ENCODE measurements around the gene IFNE.
"Not testable (repeated sequence)": the region's sequence is repeated elsewhere in the genome, so short reads cannot be mapped to it uniquely, and the experiment has no call there.

IFNE gene

DNA sequence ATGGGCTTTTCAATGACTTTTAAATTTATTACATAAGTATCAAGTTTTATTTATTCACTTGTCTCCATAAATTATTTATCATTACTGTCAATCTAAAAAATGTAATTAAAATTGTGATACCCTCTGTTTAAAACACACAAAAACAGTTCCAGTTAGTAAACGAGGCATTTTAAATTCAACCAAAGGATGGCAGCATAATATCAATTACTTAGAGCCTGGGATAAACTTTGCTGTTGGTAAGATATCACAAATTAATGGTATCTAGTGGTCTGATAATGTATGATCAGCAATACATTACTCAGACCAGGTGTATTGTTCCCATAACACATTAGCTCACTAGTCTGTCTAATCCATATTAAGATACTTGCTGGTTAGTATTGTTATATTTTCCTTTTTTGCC, 9.6 kb upstream of the IFNE start:
- DNase-seq (ENCODE audit: low read depth), result no peak

DNA sequence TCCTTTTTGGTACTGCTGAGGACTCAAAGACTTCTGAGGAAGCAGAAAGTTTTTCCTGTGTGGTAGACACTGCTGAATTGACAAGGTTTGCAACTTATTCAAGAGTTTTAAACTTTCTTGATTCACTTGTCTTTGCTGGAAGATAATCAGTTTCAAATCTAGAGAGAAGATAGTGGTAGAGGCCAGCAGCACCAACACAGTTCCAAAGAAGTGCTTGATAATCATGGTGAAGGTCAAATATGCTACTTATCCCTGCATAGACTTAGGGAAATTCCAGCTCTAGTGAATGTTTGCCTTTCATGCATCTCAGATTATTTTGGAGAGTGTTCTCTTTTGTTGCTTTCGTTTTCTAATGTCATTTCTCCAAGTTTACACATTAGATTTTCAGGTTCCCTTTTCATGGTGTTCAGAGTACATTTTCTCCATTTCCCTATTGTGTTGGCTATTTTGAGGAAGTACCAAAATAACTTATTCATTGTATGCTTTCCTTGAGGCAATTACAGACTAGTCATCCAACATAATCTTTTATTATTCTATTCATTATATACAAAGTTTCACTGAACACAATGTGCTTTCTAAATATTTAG, 550 bp downstream of the IFNE start:
- DNase-seq (ENCODE audit: low read depth), result no peak

DNA sequence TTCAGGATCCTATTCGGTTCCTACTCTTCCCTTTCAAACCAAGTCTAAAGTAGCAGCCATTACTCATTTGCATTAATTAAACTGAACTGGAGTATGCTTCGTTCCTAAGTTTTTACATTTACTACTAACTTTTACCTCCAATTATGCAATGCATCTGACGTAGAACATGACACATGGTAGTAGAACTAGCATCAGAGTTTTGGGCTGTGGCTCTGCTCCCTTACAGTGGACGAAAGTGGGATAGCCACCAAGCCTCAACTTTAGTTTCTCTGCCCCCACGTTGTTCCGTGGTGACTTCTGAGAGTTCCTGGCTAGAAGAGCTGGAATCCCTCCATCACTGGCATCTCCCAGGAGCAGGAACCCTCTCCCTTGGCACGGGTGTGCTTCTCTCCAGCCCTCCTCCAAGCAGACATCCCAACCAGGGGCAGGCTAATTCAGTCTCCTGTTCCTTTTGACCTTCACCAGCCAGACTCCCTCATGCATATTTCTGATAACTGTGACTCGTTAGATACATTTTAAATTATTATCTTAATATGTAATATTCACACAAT, 2.9 kb downstream of the IFNE start:
- no peak for DNase-seq (ENCODE audit: low read depth)

DNA sequence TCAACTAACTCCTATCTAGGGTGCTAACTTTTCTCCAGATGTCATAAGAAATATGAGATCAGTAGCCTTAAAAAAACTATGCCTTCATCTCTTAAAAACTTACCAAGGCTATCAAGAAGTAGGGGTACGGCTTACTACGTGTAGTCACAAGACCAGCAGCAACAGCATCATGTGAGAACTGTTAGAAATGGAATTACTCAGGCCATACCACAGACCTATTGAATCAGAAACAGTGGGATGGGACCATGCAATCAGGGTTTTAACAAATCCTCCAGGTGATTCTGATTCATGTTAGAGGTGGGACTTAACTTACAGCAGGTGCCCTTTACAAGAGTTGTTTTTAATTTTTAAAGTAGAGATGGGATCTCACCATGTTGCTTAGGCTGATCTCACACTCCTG, 4.6 kb downstream of the IFNE start:
- no peak for DNase-seq (ENCODE audit: low read depth)

DNA sequence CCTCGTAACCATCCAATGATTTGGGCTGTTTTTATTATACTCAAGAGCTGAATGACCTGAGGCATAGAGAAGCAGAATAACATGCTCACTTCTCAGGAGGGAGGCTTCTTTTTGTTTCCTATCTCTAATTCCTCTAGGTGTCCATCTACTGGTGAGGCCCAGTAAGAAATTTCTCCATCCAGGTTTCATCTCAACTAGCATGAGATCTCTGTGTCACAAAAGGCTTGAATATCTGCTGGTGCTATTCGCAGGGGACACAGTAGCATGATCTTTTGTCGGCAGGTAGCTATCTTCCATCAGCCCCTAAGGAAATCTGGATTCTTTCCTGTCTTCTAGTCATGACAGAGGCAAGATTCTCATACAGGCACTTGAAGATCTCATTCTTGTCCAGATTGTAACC, 8.9 kb downstream of the IFNE start:
- no peak for DNase-seq (ENCODE audit: low read depth)

DNA sequence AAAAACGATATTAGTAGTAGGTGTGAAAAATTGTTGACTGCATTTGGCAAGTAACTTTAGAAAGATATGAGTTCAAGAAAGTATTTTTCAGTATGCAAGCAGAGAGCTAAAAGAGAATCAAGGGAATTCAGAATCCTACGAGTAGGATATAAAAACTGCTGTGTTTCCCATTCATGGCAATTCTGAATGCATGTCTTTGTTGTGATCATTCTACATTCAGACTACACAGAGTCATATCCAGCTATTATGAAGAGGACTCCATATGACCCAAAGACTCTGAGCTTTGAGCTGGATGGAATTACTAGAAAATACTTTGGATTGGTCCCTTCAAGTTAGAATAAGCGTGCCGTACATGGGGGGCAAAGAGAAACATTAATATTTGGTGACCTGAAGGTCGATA, 12.0 kb downstream of the IFNE start:
- no peak for DNase-seq (ENCODE audit: low read depth)

DNA sequence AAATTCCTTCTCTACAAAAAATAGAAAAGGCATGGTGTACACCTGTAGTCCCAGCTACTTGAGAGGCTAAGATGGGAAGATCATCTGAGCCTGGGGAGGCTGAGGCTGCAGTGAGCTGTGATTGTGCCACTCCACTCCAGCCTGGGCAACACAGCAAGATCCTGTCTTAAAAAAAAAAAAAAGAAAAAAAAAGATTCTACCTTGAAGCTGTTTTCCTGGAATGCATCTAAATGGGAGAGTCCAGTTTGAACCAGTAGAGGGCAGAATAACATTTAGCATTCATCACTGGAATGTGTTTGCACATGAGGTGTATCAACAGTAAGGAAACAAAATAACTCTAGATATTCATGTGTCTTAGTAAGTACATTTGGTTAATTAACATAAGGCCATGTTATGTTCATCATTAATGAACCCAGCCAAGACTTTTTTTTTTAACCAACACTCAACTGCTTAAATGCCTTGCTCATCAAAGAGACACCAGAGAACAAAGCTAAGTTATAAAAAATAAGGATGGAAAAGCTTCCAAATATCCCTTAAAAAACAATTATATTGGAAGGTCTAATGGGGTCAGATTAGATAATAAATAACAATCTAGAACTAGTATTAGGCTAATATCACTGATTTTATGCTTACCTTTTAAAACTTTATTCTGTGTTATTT, 16.1 kb downstream of the IFNE start:
- DNase-seq (ENCODE audit: low read depth), result no peak

DNA sequence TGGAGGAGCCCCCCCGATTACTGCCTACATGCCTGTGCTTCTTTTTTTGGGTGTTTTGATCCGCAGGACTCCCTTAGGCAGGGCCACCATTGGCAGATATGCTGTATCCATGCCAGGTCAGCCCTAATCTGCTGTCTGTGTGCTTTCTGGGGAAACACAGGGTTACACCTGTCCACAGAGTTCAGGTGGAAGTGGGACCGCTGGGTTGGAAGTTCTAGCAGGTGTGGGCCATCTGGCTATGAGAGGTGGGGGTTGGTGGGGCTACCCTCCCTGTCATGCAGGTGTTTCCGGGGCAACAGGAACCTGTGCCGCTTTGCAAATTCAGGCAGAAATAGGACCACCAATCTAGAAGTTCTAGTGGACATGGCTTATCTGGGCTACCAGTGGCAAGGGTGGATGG, 17.0 kb downstream of the IFNE start:
- DNase-seq (ENCODE audit: low read depth), result no peak

DNA sequence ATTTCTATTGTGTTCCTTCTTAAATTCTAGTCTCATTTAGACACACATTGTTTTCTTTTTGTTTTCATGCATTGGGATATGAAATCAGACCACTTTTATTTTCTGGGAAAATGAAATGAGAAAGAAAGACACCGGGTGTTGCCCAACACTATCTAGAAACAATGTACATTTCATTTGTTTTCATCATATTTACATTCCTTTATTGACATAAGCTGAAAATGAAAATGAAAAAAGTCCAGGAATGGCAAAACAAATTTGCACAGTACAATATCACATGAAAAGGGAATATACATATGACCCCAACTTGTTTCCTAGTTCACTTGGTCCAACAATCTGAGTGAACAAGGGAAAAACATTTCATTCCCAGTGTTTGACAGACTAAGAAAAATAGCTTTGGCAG, 20.7 kb downstream of the IFNE start:
- DNase-seq (ENCODE audit: low read depth), result no peak

DNA sequence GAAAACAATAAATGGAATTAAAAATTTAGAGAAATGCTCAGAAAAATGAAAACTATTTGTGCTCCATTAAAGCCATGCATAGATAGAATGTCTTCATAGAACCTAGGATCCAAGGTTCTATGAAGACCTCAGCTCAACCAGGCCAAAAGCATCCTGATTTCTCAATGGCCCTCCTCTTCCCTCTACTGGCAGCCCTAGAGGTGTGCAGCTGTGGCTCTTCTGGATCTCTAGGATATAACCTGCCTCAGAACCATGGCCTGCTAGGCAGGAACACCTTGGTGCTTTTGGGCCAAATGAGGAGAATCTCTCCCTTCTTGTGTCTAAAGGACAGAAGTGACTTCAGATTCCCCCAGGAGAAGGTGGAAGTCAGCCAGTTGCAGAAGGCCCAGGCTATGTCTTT, 26.8 kb downstream of the IFNE start:
- DNase-seq (ENCODE audit: low read depth), result no peak

DNA sequence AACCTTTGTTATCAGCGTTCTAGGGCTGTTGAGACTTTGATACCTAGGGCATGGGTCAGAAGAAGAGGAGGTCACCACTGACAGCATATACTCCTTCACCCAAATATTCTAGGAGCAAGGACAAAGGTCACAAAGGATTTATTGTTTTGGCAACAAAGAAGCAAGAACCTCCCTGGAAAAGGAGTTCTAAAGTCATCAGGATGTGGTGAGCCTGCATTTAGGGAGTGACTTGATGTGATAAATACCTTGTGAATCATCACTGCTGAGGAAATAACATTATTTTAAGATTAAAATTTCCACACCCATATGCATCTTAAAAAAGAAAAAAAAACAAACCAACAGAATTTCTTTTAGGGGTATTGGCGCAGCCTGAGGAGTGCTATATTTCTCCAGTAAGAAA, 28.0 kb downstream of the IFNE start:
- DNase-seq (ENCODE audit: low read depth), result no peak

DNA sequence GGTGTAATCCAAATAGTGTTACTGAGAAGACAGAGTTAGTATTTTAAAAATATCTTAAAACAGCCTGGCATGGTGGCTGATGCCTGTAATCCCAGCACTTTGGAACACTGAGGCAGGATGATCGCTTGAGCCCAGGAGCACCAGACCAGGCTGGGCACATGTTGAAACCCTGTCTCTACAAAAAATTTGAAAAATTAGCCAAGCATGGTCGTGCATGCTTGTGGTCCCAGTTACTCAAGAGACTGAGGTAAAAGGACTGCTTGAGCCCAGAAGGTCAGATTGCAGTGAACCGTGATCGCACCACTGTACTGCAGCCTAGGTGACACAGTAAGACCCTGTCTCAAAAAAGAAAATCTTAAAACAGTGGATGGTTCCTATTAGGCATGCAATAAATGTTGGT, 29.4 kb downstream of the IFNE start:
- DNase-seq (ENCODE audit: low read depth), result no peak

DNA sequence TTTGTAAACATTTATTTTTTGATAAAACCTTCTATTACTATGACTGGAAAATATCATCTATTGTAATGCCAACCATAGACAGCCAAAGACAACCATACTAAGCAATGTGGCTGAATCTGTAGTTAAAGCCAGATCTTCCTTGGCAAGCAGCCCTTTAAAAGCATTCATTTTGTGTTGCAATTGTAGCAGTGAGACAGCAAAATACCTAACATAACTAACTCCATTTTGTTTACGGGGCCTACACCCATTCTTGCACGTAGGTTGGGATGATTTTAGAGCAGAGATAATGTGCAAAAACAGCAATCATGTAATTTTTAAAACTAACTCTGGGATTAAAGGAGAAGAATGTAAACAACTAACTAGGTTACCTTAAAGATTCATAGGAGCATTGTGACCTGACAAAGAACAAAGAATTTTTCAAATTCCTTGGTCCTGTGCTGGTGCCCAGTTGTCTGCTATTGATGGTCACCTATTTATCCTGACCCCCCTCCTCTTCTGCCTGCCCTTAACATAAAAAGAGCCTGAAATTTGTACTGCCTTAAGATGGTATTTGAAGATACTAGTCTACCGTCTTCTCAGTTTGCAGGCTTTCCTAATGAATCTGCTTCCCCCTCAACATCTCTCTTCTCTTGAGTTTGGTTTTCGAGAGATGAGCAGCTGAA, 31.2 kb downstream of the IFNE start:
- no peak for DNase-seq (ENCODE audit: low read depth)

DNA sequence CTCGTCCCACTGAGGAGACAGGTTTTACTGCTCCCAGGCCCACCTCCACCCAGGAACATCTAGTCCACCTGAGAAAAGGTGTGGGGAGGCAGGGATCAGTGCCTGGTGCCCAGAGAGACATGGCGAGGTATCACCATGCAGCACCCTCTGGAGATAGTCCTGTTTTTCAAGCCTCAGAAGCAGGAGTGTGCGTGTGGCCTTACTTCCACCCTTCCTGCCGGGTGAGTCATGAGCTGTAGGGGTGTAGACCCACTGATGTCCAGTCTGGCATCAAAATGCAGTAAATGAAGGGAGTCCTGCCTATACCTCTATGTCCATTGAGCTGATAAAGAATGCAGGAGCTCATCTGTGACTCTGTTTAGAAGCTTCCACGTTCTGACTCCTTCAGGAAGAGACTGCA, 32.8 kb downstream of the IFNE start:
- not testable (repeated sequence) for DNase-seq (ENCODE audit: low read depth)

DNA sequence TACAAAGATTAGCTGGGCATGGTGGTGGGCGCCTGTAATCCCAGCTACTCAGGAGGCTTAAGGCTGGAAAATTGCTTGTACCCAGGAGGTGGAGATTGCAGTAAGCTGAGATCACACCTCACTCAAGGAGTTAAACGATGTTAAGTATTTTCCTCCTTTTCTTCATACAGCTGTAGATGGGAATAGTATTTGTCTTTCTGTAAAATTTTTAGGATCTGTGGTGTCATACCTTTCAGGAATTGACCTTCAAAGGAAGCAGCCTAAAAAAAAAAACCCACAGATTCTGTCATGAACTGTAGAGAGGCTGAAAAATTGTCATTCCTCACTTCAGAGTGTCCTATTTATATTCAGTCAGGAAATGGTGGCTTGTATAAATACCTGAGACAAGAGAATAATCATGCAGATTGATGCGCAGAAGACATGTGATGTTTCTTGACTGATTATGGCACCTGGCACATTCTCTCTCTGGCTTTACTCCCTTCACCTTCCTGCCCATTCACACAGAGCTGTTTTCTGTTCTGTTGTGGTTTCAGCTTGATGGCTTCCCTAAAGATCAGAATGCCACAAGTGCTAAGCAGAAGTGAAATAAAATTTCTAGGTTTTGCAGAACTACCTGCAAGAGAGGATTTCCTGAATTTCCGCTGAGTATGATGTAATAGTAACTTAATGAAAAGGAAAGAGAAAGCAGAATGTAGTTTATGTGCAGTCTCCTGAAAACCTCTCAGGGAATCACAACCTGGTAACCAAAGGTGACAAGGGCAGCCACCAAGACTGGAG, 38.1 kb downstream of the IFNE start:
- no peak for DNase-seq (ENCODE audit: low read depth)

DNA sequence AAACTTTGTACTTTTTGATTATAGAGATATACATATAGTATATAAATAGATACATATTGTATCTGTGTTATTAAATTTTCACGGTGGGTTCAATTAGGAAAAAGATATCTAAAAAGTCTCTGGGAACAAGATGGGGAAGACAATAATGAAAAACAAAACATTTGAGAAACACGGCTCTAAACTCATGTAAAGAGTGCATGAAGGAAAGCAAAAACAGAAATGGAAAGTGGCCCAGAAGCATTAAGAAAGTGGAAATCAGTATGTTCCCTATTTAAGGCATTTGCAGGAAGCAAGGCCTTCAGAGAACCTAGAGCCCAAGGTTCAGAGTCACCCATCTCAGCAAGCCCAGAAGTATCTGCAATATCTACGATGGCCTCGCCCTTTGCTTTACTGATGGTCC, 42.0 kb downstream of the IFNE start, which contains the start of gene IFNA1:
IFNA1 (plus strand) TSS at position 301 of the 400 bp plus-strand sequence; CDS start at position 370, 69 bp downstream.
- no peak for DNase-seq (ENCODE audit: low read depth)

DNA sequence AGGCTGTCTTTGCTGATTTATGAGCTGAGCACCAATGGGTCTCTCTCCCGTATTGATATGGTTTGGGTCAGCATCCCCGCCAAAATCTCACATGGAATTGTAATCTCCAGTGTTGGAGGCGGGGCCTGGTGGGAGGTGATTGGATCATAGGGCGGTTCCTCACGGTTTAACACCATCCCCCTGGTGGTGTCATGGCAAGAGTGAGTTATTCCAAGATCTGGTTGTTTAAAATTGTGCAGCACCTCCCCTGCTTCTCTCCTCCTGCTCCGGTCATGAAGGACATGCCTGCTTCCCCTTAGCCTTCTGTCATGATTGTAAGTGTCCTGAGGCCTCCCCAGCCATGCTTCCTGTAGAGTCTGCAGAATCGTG, 47.1 kb downstream of the IFNE start:
- DNase-seq (ENCODE audit: low read depth), result not testable (repeated sequence)

DNA sequence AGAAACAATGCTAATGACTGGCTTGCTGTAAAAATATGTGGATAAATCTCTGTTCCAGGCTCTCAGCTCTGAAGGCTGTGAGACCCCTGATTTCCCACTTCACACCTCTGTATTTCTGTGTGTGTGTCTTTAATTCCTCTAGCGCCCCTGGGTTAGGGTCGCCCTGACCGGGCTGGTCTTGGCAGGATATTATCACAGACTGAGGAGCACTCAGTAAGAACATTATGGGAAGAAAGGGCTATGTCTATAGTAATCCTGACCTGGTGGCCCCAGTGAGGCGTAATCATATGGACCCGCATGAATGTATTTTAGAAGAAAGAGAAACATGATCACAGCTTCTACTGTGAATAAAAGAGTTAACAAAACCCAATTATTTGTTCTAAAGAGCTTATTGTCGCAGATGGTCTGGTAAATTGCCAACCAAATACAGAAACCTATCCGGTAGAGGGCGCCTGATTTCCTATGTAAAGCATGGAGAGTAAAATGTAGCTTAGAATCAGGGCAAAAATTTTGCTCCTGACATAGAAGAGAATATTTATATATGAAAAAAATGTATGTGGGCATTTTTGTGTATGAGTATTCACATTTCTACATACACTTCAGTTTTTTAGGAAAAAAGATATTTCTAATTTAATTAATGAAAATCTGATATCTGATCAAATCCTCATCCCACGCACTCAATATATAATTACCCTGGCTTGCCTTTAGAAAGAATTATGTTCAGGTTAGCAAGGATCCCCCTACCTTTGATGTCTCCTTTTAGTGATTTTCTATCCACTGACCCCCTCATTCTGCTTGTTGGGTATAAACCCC, 47.7 kb downstream of the IFNE start:
- DNase-seq (ENCODE audit: low read depth), result no peak

DNA sequence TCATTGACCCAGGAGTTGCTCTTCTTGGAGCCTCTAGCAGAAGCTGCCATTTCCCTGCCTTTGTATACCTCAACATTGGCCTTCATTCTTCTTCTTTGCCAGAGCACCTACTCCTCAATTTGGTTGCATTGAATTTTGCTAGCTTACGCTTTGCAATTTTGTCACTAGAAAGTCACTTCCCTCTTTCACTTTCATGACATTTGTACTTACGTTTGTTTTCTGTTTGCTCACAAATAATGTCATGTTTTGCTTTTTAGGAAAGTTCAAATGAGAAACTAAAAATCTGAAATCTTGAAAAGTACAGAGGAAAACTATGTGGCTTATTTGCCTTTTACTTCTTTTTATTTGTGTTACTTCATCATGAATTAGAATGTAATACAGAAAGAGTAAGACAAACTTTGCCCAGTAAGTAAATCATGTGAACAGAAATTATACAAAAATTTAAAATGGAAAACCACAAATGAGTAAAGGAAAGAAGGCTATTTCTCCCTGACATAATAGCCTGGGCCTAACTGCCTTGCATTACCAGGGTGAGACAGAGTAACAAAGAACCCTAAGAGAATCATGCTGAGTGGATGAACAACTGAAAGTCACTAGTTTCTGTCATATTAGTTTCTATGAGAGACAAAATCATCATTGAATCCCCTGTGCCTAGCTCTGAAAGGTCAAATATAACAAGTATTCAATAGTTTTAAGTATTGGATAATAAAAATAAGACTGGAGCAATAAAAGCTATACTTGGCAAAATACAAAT, 49.3 kb downstream of the IFNE start:
- no peak for DNase-seq (ENCODE audit: low read depth)

Measured in stimulated activated CD8-positive, alpha-beta memory T cell treated with anti-CD3 and anti-CD28 coated beads, Interleukin-15, amount 100 ng/mL, for 24 hours (primary cell).